ENCODE data around the gene AFF3. TPM values are rescaled to one million over a fixed set of nuclear protein-coding genes. Genes with fewer than 3 reads are reported as not detected.

The AFF3 gene
- total RNA-seq, 1 experiment from 2014 or later: 0.22 TPM

DNA sequence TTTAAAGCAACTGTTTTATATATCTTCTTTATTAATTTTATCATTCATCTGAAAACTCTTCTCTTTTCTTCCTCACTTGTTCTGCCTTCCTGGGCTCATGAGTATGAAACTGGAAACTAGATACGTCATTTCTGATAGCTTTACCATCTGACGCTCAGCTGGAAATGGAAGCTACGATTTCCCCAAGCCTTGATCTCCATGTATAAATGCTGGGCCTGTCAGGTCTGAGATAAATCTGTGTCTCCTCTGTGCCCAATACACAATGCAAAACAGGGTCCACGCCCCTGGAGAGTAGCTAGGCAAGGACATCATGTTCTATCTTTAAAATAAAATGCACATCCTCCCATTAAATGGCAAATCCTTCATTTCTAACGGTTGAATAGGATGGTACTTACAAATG is 238.4 kb downstream of the AFF3 start:
- no peak for DNase-seq
- Mint-ChIP-seq H3K27me3 (ENCODE audit: low read depth) (no peaks in the 10 kb centered on the region; the same call in 1 of the 2 replicates), H3K36me3 (ENCODE audit: insufficient read depth in 1 of 3, low read depth in 3 of 3) (no peaks in the 10 kb centered on the region), H3K4me1 (peaks cover 0 to 8% of the 10 kb centered on the region in 2 experiments; a peak in 2 of 4 replicates), H3K4me3 (no peak overlapping the region), H3K9me3 (no peaks in the 10 kb centered on the region), H3K27ac (no peak overlapping the region)
- Histone ChIP-seq H2AK5ac (ENCODE audit: insufficient read length, low read length) (no peak overlapping the region), H3K79me2 (ENCODE audit: insufficient read depth, low read length) (no peaks in the 10 kb centered on the region), H2BK20ac (ENCODE audit: low read depth, low read length, poor library complexity, severe bottlenecking) (no peak overlapping the region), H3K23ac (ENCODE audit: insufficient read length, low read depth, low read length) (no peak overlapping the region), H2BK12ac (ENCODE audit: insufficient read length, low read depth, low read length) (no peak overlapping the region), H4K91ac (ENCODE audit: insufficient read length, low read depth, low read length) (no peak overlapping the region), H3K18ac (ENCODE audit: insufficient read length, low read depth, low read length) (no peak overlapping the region), H3K9ac (ENCODE audit: extremely low read depth, insufficient read length, low read length) (no peak overlapping the region), H3K79me1 (ENCODE audit: insufficient read depth, low read depth, low read length, poor library complexity, severe bottlenecking) (no peaks in the 10 kb centered on the region), H3K9me3 (ENCODE audit: control insufficient read depth, low read depth, low read length) (no peaks in the 10 kb centered on the region), H4K5ac (ENCODE audit: insufficient read length, low read depth, low read length) (no peak overlapping the region), H2BK15ac (ENCODE audit: low read depth, low read length) (no peak overlapping the region), H3K4me2 (ENCODE audit: insufficient read depth, insufficient read length, low read length) (no peak overlapping the region), H3K23me2 (ENCODE audit: insufficient read length, low read depth, low read length, poor library complexity, severe bottlenecking) (no peaks in the 10 kb centered on the region), H3T11ph (ENCODE audit: low read length) (no peak overlapping the region), H3K14ac (ENCODE audit: insufficient read depth, low read length) (no peak overlapping the region), H3K56ac (ENCODE audit: insufficient read length, low read depth, low read length) (no peak overlapping the region), H2AFZ (ENCODE audit: low read length) (no peak overlapping the region), H2BK120ac (ENCODE audit: low read depth, low read length, poor library complexity, severe bottlenecking) (no peak overlapping the region), H4K20me1 (ENCODE audit: control insufficient read depth, insufficient read depth, insufficient read length) (no peaks in the 10 kb centered on the region), H3K27ac (ENCODE audit: insufficient read length, low read depth, low read length) (no peak overlapping the region), H3K4me1 (ENCODE audit: insufficient read depth, low read length) (no peaks in the 10 kb centered on the region), H2BK5ac (ENCODE audit: insufficient read length, low read length) (no peak overlapping the region), H3K4ac (ENCODE audit: low read depth, low read length) (no peak overlapping the region), H4K8ac (replicated peaks; ENCODE audit: insufficient read length, low read depth, low read length) (no peak overlapping the region), H3K27me3 (ENCODE audit: insufficient read depth, low read length) (no peaks in the 10 kb centered on the region; the same call in 1 of the 2 replicates)
- no CpG with 5 or more reads among the region's 5 CpGs for WGBS (ENCODE audit: extremely low coverage, insufficient read length, low lambda C conversion rate)
- TF ChIP-seq, protein P1, sequence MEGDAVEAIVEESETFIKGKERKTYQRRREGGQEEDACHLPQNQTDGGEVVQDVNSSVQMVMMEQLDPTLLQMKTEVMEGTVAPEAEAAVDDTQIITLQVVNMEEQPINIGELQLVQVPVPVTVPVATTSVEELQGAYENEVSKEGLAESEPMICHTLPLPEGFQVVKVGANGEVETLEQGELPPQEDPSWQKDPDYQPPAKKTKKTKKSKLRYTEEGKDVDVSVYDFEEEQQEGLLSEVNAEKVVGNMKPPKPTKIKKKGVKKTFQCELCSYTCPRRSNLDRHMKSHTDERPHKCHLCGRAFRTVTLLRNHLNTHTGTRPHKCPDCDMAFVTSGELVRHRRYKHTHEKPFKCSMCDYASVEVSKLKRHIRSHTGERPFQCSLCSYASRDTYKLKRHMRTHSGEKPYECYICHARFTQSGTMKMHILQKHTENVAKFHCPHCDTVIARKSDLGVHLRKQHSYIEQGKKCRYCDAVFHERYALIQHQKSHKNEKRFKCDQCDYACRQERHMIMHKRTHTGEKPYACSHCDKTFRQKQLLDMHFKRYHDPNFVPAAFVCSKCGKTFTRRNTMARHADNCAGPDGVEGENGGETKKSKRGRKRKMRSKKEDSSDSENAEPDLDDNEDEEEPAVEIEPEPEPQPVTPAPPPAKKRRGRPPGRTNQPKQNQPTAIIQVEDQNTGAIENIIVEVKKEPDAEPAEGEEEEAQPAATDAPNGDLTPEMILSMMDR (conservative IDR thresholded peaks at IDR 0.05): no peak
